Adrenal gland (tissue), 5 donors: ENCODE data around the gene ATRN.

ENCODE experiments used
- CTCF ChIP-seq, 6 experiments: fragments of 450-650 bp in 4 of 6; fragments of 200-600 bp in 2 of 6; sonication (generic) in 1 of 6; IDR thresholded peaks; 1 replicate in 5 of 6; 2 replicates in 1 of 6; pipeline versions ENCODE4 v1.5.1 to v1.8.0; 2016 to 2021; ENCODE audit warnings: antibody characterized with exemption in 6 of 6, mild to moderate bottlenecking in 2 of 6, moderate library complexity in 1 of 6
- POLR2A ChIP-seq, 2 donors: fragments of 450-650 bp; IDR thresholded peaks; one replicate each; pipeline ENCODE4 v1.6.1; 2017; ENCODE audit warnings: antibody characterized with exemption in 2 of 2, mild to moderate bottlenecking in 2 of 2, moderate library complexity in 1 of 2
- donor health status: DM: no; HTN: no; CAD: no.

- TF ChIP-seq CTCF (IDR thresholded peaks at IDR 0.05) (no peak), POLR2A (IDR thresholded peaks at IDR 0.05) (no peak)
Measured at GRCh38 chr20:3432844-3433243, 38.0 kb upstream of the ATRN start.
